Erythroblast (primary cell): ENCODE measurements around the gene GOLGA6L24.
"Not testable (repeated sequence)": the region's sequence is repeated elsewhere in the genome, so short reads cannot be mapped to it uniquely, and the experiment has no call there.

Experiments
- GATA1 ChIP-seq: IDR thresholded peaks from 2 replicates; pipeline ENCODE4 v1.6.1; 2011; ENCODE audit warnings: low read depth, mild to moderate bottlenecking, control low read depth, low read length, moderate library complexity
- POLR2A ChIP-seq: IDR thresholded peaks from 2 replicates; pipeline ENCODE4 v1.6.1; 2011; ENCODE audit warnings: mild to moderate bottlenecking, low read length

GRCh38 chr15:28365502-28365901 lies 7.6 kb upstream of the GOLGA6L24 start:
- TF ChIP-seq POLR2A, GATA1: not testable (repeated sequence)
